Keratinocyte (primary cell): Measurements from ENCODE around the gene PIGT. TPM values are rescaled to one million over a fixed set of nuclear protein-coding genes. Genes with fewer than 3 reads are reported as not detected.

ENCODE experiments used
- DNase-seq: peaks from one replicate; pipeline ENCODE4 v3.0.0-alpha.2; 2011; ENCODE audit warnings: low read depth, missing footprints, low spot score
- FAIRE-seq: peaks from 2 replicates; lab custom pipeline; 2011; peaks lifted over from hg19 to GRCh38; lab: Jason Lieb, UNC
- H2AFZ ChIP-seq: 2 replicates; pipeline ENCODE4 v1.6.0; 2012; ENCODE audit warnings: low read length, control low read depth, inconsistent platforms; ENCODE audit not compliant: control insufficient read depth
- H3K27ac ChIP-seq: 2 replicates; pipeline ENCODE4 v1.5.1; 2011; ENCODE audit warnings: low read length; ENCODE audit not compliant: control insufficient read depth, insufficient read depth
- H3K27me3 ChIP-seq: 3 replicates; pipeline ENCODE4 v1.6.0; 2011; ENCODE audit warnings: low read length; ENCODE audit not compliant: control insufficient read depth, insufficient read depth; ENCODE audit errors: extremely low read depth
- H3K36me3 ChIP-seq, 2 experiments: 2 replicates in 1 of 2; 3 replicates in 1 of 2; pipeline ENCODE4 v1.5.1; 2011; ENCODE audit warnings: low read length in 2 of 2, mild to moderate bottlenecking in 1 of 2; ENCODE audit not compliant: control insufficient read depth in 2 of 2, insufficient read depth in 2 of 2; ENCODE audit errors: extremely low read depth in 1 of 2
- H3K4me1 ChIP-seq: 3 replicates; pipeline ENCODE4 v1.5.1; 2011; ENCODE audit warnings: low read length; ENCODE audit not compliant: control insufficient read depth, insufficient read depth; ENCODE audit errors: extremely low read depth
- H3K4me2 ChIP-seq: 3 replicates; pipeline ENCODE4 v1.6.0; 2011; ENCODE audit warnings: low read depth, low read length; ENCODE audit not compliant: control insufficient read depth, insufficient read depth; ENCODE audit errors: extremely low read depth
- H3K4me3 ChIP-seq, 3 experiments: fragments of 200-600 bp in 1 of 3; sonication (generic) in 1 of 3; 2 replicates in 2 of 3; 3 replicates in 1 of 3; pipeline ENCODE4 v1.5.1; 2011 to 2016; ENCODE audit warnings: low read length in 3 of 3, mild to moderate bottlenecking in 3 of 3, control low read depth in 2 of 3, inconsistent platforms in 1 of 3, low read depth in 1 of 3, mixed read lengths in 1 of 3, mixed run types in 1 of 3, moderate library complexity in 1 of 3; ENCODE audit not compliant: control insufficient read depth in 2 of 3, insufficient read depth in 2 of 3; ENCODE audit errors: extremely low read depth in 1 of 3
- H3K79me2 ChIP-seq: 2 replicates; pipeline ENCODE4 v1.6.0; 2012; ENCODE audit warnings: low read length; ENCODE audit not compliant: control insufficient read depth, insufficient read depth
- H3K9ac ChIP-seq: 3 replicates; pipeline ENCODE4 v1.6.0; 2011; ENCODE audit warnings: low read length; ENCODE audit not compliant: control insufficient read depth, insufficient read depth; ENCODE audit errors: extremely low read depth
- H3K9me1 ChIP-seq: 3 replicates; pipeline ENCODE4 v1.6.0; 2011; ENCODE audit warnings: low read length; ENCODE audit not compliant: control insufficient read depth, insufficient read depth; ENCODE audit errors: extremely low read depth
- H3K9me3 ChIP-seq: 2 replicates; pipeline ENCODE4 v1.5.1; 2012; ENCODE audit warnings: low read depth, low read length; ENCODE audit not compliant: control insufficient read depth
- H4K20me1 ChIP-seq: 3 replicates; pipeline ENCODE4 v1.6.0; 2011; ENCODE audit warnings: low read length; ENCODE audit not compliant: control insufficient read depth, insufficient read depth; ENCODE audit errors: extremely low read depth
- CTCF ChIP-seq, 3 experiments: IDR thresholded peaks in 1 of 3; conservative IDR thresholded peaks in 1 of 3; optimal IDR thresholded peaks in 1 of 3; 2 replicates in 2 of 3; 3 replicates in 1 of 3; pipeline versions ENCODE3 to v1.5.1; 2011; ENCODE audit warnings: low read length in 3 of 3, mild to moderate bottlenecking in 3 of 3, moderate library complexity in 2 of 3, control low read depth in 1 of 3, inconsistent platforms in 1 of 3; ENCODE audit not compliant: insufficient read depth in 2 of 3; ENCODE audit errors: extremely low read depth in 1 of 3
- EZH2 ChIP-seq: IDR thresholded peaks from one replicate; pipeline ENCODE4 v1.6.1; 2012; ENCODE audit warnings: inconsistent platforms, mild to moderate bottlenecking, low read length, moderate library complexity
- dilution Hi-C: fragments of 300-500 bp; cut with MboI; formaldehyde crosslinking; loops from one replicate; pipeline ENCODE4 v1.7.0; 2020; ENCODE audit warnings: low sequenced_read_pairs; ENCODE audit not compliant: extremely low pct_ligation_motif_present
- polyA plus RNA-seq, 5 experiments: library from polyadenylated mRNA; depleted of rRNA in 3 of 5; stranded (reverse) in 3 of 5; stranded (forward) in 1 of 5; unstranded in 1 of 5; fragments of >200 nt; gene quantifications; 1 replicate in 1 of 5; 2 replicates in 3 of 5; 3 replicates in 1 of 5; pipeline versions ENCODE4 v1.2.1 to v1.2.3, GENCODE V29; 2011 to 2012; ENCODE audit warnings: missing spikeins in 2 of 5, low read depth in 1 of 5, low replicate concordance in 1 of 5

PIGT gene
- polyA plus RNA-seq, 1 donor (not counting 4 experiments of a cell fraction or from before 2014, with no cell fraction given) = 26.5 TPM

- Histone ChIP-seq H2AFZ (no peak overlapping the region), H3K9ac (no peak overlapping the region), H3K9me3 (peaks cover 7% of the 10 kb centered on the region), H3K79me2 (no peaks in the 10 kb centered on the region), H3K27ac (no peak overlapping the region), H4K20me1 (no peaks in the 10 kb centered on the region), H3K4me1 (no peaks in the 10 kb centered on the region), H3K27me3 (no peaks in the 10 kb centered on the region), H3K36me3 (no peaks in the 10 kb centered on the region), H3K9me1 (no peaks in the 10 kb centered on the region), H3K4me3 (no peak overlapping the region), H3K4me2 (no peak overlapping the region)
- FAIRE-seq (no peak), DNase-seq (no peak)
- dilution Hi-C loops = no loop called here
- TF ChIP-seq EZH2 = no peak
- no peak for TF ChIP-seq CTCF (optimal IDR thresholded peaks at IDR 0.05 in 1 of 3, IDR thresholded peaks at IDR 0.05 in 1 of 3, conservative IDR thresholded peaks at IDR 0.05 in 1 of 3; ENCODE audit: extremely low read depth in 1 of 3, insufficient read depth in 2 of 3, low read length in 3 of 3)
Measured at GRCh38 chr20:45399018-45399417, 16.9 kb upstream of the PIGT start.

GRCh38 chr20:45400346-45401031 lies 15.5 kb upstream of the PIGT start:
- Histone ChIP-seq H2AFZ (no peak overlapping the region), H3K27ac (no peak overlapping the region), H3K4me1 (no peaks in the 10 kb centered on the region), H4K20me1 (no peaks in the 10 kb centered on the region), H3K4me2 (no peak overlapping the region), H3K4me3 (no peak overlapping the region), H3K79me2 (no peaks in the 10 kb centered on the region), H3K9me3 (peaks cover 7% of the 10 kb centered on the region), H3K9ac (no peak overlapping the region), H3K27me3 (peaks cover 2% of the 10 kb centered on the region), H3K9me1 (no peaks in the 10 kb centered on the region), H3K36me3 (no peaks in the 10 kb centered on the region)
- DNase-seq (no peak), FAIRE-seq (no peak)
- TF ChIP-seq CTCF (optimal IDR thresholded peaks at IDR 0.05 in 1 of 3, IDR thresholded peaks at IDR 0.05 in 1 of 3, conservative IDR thresholded peaks at IDR 0.05 in 1 of 3; ENCODE audit: extremely low read depth in 1 of 3, insufficient read depth in 2 of 3, low read length in 3 of 3) = no peak
- no peak for TF ChIP-seq EZH2
- dilution Hi-C loops = no loop called here
